ENCODE results near the gene NFE2L1. TPM values are rescaled to one million over a fixed set of nuclear protein-coding genes. Genes with fewer than 3 reads are reported as not detected.

NFE2L1 gene
- total and polyA plus RNA-seq, 9 of the 15 experiments (the other 6 are each of a cell fraction or from before 2014, with no cell fraction given): 2.0 to 68.6 (median 39.7) TPM

DNA sequence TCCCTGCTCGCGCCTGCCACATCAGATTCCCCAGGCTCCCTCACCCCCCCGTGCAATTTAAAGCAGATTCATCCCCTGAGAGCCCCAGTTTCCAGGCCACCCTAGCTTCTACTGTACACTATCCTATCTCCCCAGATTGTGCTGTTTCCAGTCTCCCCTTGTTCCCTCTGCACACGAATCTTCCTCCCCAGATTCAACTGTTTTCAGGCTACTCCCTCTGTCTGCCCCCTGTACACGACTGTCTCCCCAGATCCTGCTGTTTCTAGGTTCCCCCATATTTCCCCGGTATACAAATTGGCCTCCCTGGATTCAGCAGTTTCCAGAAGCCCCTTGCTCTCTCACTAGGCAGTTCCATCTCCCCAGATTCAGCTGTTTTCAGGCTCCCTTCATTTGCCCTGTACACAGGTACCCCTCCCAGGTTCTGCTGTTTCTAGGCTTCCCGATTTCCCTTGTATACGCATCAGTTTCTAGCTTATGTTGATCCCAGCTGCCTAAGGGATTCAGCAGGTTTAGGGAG, 33.5 kb upstream of the NFE2L1 start (continued):
- TF ChIP-seq SP1 (CRISPR knock-in tag; IDR thresholded peaks at IDR 0.05) (no peak), XRCC3 (IDR thresholded peaks at IDR 0.05) (no peak), CHCHD3 (CRISPR knock-in tag; IDR thresholded peaks at IDR 0.05) (no peak), RBM15 (IDR thresholded peaks at IDR 0.05; ENCODE audit: insufficient read depth, low read length) (no peak), HMGN3 (IDR thresholded peaks at IDR 0.05; ENCODE audit: borderline replicate concordance, extremely low read depth, insufficient read length, low read depth, low read length) (no peak), NR4A1 (CRISPR knock-in tag; IDR thresholded peaks at IDR 0.05) (no peak), NR4A1 (tag; IDR thresholded peaks at IDR 0.05) (no peak), NR2F6 (CRISPR knock-in tag; IDR thresholded peaks at IDR 0.05) (no peak), E2F3 (CRISPR knock-in tag; IDR thresholded peaks at IDR 0.05) (no peak), CEBPB (tag; IDR thresholded peaks at IDR 0.05) (no peak), FOXP1 (CRISPR knock-in tag; IDR thresholded peaks at IDR 0.05) (no peak), NCOA1 (IDR thresholded peaks at IDR 0.05; ENCODE audit: low read depth) (no peak)
- TF ChIP-seq, protein P1, sequence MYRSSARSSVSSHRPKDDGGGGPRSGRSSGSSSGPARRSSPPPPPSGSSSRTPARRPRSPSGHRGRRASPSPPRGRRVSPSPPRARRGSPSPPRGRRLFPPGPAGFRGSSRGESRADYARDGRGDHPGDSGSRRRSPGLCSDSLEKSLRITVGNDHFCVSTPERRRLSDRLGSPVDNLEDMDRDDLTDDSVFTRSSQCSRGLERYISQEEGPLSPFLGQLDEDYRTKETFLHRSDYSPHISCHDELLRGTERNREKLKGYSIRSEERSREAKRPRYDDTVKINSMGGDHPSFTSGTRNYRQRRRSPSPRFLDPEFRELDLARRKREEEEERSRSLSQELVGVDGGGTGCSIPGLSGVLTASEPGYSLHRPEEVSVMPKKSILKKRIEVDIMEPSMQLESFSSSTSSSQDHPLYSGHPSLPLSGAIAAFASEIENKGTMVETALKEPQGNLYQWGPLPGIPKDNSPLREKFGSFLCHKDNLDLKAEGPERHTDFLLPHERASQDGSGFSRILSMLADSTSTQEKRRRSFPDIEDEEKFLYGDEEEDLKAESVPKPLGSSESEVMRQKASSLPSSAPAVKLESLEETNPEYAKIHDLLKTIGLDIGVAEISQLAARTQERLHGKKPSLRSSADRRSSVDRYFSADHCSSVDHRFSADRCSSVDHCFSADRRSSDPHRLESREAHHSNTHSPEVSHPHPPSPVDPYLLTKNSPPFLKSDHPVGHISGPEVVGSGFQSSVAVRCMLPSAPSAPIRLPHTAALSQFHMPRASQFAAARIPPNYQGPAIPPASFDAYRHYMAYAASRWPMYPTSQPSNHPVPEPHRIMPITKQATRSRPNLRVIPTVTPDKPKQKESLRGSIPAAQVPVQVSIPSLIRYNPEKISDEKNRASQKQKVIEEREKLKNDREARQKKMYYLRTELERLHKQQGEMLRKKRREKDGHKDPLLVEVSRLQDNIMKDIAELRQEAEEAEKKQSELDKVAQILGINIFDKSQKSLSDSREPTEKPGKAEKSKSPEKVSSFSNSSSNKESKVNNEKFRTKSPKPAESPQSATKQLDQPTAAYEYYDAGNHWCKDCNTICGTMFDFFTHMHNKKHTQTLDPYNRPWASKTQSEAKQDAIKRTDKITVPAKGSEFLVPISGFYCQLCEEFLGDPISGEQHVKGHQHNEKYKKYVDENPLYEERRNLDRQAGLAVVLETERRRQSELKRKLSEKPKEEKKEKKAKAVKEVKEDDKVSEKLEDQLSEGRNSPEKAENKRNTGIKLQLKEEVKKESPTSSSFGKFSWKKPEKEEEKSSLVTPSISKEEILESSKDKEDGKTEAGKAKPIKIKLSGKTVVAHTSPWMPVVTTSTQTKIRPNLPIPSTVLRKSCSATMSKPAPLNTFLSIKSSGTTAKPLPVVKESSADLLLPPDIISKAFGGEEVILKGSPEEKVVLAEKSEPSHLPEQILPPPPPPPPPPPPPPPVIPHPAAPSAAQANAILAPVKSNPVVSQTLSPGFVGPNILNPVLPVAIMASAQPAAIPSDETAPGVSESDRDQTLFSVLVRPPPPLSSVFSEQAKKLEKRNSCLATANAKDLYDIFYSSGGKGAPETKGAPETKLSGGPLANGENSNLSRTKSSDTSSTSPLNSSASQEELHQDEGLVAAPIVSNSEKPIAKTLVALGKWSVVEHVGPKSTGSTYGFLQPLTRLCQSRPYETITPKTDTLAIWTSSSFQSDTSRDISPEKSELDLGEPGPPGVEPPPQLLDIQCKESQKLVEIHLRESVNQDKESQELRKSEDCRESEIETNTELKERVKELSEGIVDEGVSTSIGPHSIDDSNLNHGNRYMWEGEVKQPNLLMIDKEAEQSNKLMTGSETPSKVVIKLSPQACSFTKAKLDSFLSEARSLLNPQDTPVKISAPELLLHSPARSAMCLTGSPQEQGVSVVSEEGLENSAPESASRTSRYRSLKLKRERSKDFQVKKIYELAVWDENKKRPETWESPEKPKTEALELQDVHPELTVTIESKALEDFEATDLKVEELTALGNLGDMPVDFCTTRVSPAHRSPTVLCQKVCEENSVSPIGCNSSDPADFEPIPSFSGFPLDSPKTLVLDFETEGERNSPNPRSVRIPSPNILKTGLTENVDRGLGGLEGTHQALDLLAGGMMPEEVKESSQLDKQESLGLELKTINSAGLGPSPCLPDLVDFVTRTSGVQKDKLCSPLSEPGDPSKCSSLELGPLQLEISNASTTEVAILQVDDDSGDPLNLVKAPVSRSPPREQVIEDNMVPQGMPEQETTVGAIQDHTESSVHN (IDR thresholded peaks at IDR 0.05; ENCODE audit: borderline replicate concordance in 1 of 2, low read depth in 1 of 2): no peak
- TF ChIP-seq, protein P2, sequence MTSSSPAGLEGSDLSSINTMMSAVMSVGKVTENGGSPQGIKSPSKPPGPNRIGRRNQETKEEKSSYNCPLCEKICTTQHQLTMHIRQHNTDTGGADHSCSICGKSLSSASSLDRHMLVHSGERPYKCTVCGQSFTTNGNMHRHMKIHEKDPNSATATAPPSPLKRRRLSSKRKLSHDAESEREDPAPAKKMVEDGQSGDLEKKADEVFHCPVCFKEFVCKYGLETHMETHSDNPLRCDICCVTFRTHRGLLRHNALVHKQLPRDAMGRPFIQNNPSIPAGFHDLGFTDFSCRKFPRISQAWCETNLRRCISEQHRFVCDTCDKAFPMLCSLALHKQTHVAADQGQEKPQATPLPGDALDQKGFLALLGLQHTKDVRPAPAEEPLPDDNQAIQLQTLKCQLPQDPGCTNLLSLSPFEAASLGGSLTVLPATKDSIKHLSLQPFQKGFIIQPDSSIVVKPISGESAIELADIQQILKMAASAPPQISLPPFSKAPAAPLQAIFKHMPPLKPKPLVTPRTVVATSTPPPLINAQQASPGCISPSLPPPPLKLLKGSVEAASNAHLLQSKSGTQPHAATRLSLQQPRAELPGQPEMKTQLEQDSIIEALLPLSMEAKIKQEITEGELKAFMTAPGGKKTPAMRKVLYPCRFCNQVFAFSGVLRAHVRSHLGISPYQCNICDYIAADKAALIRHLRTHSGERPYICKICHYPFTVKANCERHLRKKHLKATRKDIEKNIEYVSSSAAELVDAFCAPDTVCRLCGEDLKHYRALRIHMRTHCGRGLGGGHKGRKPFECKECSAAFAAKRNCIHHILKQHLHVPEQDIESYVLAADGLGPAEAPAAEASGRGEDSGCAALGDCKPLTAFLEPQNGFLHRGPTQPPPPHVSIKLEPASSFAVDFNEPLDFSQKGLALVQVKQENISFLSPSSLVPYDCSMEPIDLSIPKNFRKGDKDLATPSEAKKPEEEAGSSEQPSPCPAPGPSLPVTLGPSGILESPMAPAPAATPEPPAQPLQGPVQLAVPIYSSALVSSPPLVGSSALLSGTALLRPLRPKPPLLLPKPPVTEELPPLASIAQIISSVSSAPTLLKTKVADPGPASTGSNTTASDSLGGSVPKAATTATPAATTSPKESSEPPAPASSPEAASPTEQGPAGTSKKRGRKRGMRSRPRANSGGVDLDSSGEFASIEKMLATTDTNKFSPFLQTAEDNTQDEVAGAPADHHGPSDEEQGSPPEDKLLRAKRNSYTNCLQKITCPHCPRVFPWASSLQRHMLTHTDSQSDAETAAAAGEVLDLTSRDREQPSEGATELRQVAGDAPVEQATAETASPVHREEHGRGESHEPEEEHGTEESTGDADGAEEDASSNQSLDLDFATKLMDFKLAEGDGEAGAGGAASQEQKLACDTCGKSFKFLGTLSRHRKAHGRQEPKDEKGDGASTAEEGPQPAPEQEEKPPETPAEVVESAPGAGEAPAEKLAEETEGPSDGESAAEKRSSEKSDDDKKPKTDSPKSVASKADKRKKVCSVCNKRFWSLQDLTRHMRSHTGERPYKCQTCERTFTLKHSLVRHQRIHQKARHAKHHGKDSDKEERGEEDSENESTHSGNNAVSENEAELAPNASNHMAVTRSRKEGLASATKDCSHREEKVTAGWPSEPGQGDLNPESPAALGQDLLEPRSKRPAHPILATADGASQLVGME (CRISPR knock-in tag; IDR thresholded peaks at IDR 0.05): no peak
